ENCODE data around the gene FAM120A.

- no peak for TF ChIP-seq POLR2AphosphoS5 (IDR thresholded peaks at IDR 0.05; ENCODE audit: low read depth, low read length)
- no peak for TF ChIP-seq TAF1 (IDR thresholded peaks at IDR 0.05; ENCODE audit: borderline replicate concordance, insufficient read depth, low read length)
Observed at GRCh38 chr9:93458712-93459111, 7.2 kb downstream of the FAM120A start.

Data from PFSK-1 (cell line).